GM18508 (cell line): ENCODE data around the gene CDC25C.

ENCODE experiments used
- ATAC-seq: cut with Tn5 transposase; IDR thresholded peaks from one replicate; pipeline ENCODE4 v1.9.1; 2021; ENCODE audit warnings: moderate number of reproducible peaks; ENCODE audit not compliant: insufficient read depth, unreplicated experiment

The CDC25C gene

DNA sequence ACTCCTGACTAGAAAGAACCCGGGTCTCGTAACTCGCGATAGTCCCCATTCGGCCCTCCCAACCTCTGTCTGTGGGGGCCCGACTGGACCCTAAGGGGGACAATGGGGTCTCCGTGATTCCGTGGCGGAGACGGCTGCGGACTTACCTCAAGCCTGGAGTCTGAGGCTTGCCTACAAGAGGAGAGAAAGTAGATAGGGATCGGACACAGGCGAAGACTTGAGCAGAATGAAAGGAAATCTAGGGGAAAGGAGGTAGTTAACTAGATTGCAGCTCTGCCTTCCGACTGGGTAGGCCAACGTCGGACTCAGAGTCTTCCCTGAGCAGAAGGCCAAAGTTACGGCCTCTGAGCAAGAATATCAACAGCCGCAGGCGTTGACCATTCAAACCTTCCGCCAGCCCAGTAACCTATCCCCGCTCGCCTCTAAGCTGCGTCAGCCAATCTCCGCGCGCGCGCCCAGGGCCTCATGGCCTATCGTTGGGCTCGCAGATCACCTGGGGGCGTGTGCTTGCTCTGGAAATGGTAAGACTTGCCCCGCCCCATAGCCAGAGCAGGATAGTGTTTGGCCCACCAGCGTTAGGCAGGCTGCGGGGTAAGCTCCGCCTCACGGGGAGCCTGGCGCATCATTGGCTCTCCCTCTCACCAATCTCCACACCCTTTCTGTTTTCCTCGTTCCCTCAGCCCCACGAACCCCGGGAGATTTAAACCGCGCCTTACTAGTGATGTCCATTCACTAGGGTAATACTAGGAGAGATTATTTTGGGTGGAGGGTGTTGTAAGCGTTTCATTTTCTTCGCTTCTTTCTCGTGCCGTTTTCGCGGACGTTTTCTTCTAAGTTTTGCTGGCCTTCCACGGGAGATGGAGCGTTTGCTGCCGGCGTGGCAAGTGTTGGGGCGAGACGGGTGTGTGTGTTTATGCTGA, at the start of gene CDC25C:
TSS of gene CDC25C (minus strand) at position 356 of the 920 bp plus-strand sequence. CDS start 624 bp downstream, outside the sequence.
- ATAC-seq, result peak; percentile 92

DNA sequence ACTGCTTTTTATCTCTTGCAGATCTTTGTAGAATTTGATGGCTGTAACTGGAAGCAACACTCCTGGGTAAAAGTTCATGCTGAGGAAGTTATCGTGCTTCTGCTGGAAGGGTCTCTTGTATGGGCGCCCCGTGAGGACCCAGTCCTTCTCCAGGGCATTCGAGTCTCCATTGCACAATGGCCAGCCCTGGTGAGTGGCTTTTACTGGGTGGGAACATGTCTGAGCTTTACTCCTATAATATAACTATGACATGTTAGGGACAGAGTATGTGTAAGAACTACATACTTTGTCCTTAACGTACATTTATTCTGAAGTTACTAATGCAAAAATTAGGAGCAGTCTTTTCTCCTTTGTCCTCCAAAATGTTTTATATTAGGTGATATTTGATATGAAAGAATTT, 41.0 kb upstream of the CDC25C start:
- ATAC-seq, result no peak

DNA sequence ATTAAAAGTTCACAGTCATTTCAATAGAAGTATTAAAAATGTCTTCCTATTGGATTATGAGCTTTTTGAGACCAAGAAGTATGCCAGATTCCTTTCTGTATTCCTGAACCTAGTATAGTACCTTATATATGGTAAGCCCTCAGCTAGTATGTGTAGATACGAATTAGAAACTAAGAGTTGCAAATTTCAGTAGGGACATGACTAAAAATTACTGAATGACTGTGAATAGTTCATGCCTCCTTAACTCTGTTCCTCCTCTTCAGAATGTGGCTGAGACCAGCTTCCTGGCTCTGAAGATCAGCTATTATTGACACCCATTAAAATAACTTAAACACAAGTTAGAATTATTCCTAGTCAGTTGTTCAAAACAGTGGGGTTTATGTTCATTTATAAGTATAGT, 40.6 kb upstream of the CDC25C start:
- peak; percentile 42 for ATAC-seq

DNA sequence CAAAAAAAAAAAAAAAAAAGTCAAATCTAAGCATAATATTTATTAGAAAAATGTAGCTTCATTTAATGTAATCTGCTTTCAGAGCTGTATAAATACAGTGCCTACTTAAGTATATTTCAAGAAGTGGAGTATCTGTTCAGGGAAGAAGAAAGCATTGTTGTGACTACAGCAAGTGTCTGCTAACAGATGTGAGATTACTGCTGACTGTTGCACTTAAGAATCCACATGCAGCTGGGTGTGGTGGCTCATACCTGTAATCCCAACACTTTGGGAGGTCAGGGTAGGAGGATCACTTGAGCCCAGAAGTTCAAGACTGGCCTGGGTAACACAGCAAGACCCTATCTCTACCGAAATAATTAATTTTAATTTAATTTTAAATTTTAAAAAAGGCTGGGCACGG, 39.9 kb upstream of the CDC25C start:
- ATAC-seq, result no peak

DNA sequence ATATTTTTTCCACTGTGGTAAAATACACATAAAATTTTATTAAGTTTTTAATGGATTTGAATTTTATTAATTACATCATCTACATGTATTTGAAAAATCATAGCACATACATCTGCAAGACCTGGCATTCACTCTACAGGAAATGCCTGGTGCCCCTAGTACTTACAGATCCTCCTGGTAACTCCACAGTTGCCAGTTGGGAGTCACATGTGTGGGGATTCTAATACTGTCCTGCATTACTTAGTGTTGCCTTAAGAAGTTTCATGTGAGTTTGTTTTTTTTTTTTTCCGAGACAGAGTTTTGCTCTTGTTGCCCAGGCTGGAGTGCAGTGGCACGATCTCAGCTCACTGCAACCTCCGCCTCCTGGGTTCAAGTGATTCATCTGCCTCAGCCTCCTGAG, 38.9 kb upstream of the CDC25C start:
- ATAC-seq, result no peak

DNA sequence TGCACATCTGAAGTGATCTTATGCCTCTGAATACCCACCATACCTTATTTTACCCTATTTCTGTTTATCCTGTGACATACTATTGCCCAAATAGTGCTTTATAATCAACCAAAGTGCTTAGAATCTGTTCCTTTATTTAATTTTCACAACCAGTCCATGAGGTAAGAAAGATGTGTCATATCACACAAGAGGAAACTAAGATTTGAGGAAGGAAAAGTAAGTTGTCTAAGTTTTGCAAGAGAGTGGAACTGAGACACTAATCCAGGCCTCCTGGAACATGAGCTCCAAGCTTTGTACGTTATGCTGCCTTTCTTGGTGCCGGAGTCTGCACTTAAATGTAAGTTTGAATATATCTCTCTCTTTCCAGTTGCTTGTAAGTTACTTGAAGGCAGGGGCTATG, 38.1 kb upstream of the CDC25C start:
- ATAC-seq, result no peak

DNA sequence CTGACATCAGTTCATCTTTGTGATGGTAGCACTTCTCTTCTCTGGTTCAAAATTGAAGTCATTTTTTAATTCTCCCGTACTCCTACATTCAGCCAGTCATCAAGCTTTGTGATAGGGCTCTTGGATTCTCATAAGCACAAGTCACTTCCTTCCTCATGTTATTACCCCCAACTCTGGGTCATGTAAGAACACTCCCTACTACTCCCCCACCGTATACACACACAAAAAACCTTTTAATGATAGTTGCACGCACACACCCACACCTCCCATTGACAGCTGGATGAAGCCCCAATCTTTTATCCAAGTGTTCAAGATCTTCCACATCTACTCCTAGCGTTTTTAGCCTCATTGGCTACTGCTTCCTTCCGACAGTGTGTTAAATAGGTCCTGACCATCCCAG, 37.7 kb upstream of the CDC25C start:
- no peak for ATAC-seq

DNA sequence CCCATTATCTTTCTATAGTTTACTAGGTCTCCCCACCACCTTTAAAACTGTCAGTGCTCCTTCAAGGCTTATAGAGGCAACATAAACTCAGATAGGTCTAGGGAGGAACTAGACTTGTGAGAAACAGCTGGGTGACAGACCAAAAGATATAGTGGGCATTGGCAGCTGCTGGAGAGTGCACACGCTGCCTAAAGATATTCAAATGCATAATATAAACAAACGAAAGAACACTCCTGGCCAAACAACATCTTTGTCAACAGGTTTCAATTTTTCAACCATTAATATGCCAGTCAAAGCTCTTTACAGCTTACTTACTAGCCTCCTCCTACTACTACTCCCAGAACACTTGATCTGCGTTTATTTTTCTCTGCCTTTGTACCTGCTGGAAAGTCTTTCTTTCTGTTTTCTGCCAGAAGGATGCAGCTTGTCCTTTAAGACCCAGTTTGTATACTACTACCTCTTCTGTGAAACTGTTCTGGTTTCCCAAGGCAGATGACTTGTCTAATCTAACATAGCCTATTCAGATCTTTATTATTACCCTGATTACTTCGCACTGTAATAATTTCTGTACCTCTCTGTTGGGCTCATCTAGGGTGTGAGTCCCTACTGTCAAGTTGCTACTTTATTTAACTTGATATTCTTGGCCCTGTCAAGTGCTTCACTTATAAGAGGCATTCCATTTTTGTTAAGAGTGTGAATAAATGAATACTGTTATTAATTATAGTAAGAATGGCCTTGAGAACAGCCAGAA, 35.2 kb upstream of the CDC25C start:
- no peak for ATAC-seq

DNA sequence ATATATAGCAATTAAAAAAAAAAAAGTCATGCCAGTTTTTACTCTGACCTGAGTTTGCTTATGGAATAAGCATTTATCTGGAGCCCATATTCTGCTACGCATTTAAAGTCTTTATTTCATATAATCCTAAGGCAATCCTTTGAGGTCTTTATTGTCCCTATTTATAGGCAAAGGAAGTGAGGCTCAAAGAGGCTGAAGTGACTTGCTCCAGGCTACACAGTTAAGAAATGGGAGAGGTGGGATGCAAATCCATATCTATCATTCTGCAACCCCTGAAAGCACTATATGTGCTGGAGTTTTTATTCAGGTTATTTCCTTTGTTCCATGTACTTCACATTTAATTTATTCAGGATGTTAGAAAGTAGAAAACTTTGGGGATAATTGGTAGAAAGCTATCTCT, 33.0 kb upstream of the CDC25C start:
- no peak for ATAC-seq

DNA sequence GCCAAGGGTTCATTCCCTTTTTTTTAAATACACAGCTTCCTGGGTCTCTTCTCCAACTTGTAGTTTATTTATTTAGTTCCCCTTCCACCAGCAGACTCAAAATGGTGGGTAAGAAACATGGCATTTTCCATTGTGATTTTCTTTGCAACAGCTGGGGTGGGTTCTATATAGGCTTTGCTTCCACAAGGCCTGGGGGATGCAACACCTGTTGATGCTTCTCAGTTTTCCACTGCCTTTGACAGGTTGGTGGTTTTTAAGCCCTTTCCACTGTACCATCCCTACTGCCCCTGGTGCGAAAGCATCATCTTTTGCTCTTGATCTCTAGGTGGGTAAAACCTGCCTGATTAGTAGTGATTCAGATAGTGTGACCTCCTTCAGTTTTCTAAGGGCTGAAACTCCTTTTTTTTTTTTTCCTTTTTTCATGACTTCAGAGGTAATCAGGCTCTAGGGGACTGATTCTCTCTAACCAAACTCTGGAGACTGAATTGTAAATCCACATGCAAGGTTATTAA, 29.4 kb upstream of the CDC25C start:
- ATAC-seq, result no peak

DNA sequence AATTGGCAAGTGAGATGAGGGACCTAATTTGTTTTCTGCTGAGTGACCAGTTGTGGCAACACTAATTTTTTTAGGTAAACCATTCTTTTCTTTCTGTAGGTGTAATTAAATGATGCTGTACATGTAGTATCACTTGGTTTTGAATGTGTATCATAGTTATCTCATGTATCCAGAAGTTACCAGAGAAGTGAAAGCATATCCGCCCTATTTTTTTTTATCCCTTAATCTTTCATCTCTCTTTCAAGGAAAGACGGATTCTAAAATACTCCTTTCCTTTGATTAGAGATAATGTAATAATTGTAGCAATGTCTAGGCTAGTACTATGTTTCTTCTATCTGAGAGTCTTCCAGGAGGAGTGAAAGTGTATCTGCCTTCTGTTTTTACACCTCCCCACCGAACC, 28.0 kb upstream of the CDC25C start:
- ATAC-seq, result no peak

DNA sequence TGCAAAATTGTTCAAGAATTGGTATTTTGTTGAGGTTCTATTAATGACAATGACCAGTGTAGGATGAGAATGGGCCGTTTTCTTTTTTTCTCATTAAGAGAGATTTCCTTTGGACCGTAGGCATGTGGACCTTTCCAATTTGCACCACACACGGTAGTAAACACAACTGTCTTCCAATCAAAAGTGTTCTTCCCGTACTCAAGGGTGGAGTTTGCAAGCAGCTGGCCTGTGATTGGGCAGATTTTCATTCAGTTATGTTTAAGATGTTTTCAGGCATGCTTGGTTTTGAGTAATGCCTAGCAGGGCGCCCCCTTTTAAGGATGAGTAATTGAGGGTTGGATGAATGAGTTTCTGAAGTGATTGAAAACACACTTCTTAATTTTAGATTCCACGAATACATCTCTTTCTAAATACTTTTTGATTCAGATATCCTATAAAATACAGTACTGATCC, 23.3 kb upstream of the CDC25C start:
- no peak for ATAC-seq

DNA sequence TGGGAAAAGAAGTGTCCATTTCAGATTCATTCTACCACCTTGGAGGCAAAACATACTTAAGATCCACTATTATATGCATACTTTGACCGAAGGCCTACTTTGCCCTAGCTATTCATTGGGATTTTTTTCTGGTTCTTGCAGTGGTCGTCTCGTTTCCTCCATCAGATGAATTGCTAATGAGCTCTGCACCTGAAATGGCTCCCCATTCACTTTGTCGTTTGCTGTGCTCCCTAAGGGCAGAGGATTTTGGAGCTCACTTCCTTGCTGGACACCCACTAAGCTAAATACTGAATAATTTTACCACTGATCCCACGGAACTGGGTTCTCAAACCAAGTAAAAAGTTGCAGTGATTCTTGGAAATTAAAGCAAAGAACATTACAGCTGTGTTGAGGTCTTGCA, 22.8 kb upstream of the CDC25C start:
- ATAC-seq, result no peak

DNA sequence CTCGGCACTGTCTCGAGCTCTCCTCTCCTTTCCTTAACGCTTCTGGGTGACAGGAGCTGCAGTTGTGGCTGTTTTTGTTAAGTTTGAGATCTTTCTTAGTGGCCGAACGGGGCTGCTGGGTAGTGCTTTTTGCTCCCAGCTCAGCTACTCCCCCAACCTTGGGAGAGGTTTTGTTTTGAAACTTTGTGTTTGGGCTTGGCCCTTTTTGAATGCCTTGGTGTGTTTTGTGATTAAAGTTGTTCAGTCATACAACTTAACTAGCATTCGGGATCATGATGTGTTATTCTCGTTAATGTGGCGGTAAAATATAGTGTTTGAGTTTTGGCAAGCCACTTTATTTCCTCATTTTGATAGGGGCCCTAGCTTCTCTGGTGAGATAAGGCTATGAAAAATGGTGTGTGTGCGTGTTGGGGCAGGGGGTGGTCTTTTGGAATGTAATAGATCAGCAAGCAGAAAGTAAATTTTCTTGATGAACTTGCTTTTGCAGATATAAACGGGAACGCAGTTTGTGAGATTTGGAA, 22.0 kb upstream of the CDC25C start:
- ATAC-seq, result no peak

DNA sequence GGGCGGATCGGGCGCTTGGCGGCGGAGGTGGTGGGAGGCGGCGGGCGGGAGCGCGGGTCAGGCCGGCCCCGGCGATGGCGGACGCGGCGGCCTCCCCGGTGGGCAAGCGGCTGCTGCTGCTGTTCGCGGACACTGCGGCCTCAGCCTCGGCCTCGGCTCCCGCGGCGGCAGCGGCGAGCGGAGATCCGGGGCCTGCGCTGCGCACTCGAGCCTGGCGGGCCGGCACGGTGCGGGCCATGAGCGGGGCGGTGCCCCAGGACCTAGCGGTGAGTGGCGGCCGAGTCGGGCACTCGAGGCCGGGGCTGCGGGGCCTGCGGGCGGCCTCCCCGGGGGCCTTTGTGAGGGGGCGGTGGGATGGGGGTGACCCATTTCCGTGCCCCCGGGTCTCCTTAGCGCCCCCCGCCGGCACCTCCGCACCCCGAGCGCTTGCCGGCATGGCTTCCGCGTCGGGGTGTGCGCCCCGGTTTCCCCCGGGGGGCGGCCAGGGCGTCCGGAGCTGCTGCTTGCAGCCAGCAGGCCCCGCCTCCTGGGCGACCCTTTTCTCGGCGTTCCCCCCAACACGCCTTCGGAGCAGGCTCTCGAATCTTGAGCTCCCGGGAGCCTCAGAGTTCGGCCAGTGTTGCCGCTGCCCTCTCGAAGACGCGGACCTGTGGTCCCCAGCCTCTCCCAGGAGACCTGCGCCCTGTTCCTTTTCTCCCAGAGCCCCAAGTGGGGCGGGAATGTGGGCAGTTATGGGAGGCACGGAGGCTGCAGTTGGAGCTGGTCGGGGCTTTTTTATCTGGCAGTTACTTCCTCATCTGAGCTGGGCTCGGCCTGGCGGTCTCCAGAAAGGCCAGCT, 21.3 kb upstream of the CDC25C start:
- ATAC-seq, result no peak

DNA sequence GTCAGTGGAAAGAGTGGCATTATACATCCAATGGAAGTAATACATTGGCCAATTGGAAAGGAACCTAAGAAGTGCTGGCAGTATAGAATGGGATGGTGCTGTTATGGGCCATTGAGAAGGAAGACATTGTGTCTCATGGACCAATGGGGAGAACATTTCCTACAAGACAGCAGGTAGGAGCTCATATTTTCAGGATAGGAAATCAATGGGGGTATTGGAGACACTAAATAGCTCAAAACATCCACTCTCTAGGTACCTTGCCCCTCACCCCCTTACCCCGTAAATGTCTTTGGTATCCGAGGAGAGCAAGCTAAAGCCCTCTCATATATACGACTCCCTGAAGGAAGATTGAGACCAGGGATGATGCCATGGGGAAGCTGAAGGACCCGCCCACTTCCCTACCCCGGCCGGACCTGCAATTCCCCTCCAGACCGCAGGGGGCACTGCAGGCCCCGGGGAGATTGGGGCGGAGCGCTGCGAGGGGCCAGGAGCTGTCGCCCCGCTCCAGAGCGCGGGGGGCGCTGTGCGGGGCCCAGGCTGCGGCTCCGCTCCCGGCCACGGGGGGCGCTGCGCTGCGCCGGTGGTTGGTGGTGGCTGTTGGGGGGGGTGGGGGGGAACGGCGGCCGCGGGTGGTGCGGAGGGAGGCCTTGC, 20.6 kb upstream of the CDC25C start, which contains the start of gene KDM3B:
TSS of gene KDM3B (plus strand) at position 615 of the 651 bp plus-strand sequence. CDS start 111 bp downstream, outside the sequence.
- no peak for ATAC-seq

DNA sequence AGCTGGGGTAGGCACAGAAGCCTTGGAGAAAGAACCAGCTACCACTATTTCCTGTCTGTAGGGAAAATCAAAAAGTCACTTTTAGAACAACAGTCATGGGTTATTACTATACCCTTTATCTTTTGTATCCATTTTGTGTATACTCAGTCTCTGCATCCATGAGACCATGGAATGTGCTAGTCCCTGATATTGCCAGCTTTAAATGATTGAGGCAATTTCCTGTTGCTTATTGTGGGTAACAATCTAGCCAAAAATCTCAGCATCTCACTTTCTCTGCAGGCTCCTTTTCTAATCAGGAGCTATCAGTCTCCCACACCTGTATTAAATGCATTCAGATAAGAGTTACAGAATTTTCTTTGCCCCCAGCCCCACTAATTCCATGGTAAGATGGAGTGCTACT, 19.9 kb upstream of the CDC25C start:
- ATAC-seq, result no peak

DNA sequence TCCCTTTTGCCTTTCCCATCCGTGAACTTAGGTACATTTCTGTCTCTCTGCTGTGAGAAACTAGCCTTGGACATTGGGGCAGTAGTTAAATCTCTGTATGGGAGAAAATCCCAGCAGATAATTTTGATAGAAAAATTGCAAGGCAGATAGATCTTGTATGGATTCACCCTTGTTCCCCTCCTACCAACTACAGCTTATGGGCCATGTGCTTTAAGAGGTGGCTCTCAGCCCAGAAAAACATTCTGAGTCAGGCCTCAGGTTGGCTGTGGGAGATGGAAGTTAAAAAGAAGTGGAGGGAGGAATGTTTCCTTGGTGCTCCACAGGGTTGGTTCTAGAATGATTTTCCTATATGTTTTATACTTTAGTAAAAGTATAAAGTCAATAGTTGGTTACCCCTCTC, 19.5 kb upstream of the CDC25C start:
- ATAC-seq, result no peak

DNA sequence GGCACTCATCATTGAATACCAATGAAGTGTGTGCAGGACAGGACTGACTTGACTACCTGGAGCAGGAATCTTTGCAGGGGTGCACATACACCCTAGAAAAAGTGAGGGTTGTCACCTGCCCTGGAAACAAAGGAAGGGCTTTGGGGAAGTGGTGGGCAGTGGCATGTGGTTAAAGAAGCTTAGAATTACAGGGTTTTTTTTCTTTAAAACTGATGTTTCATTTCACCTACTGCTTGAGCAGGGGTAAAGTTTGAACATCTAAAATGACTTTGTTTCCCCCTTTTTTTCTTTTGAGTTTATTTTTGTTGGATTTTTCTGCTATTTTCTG, 18.9 kb upstream of the CDC25C start:
- no peak for ATAC-seq
